Measurements from ENCODE around the gene HAPLN3. TPM values are rescaled to one million over a fixed set of nuclear protein-coding genes. Genes with fewer than 3 reads are reported as not detected.

Gene HAPLN3
- total RNA-seq, 2 experiments from 2014 or later = 103 to 105 TPM

- H3K36me3 Mint-ChIP-seq (ENCODE audit: low read depth) = no peaks in the 10 kb centered on the region
- CTCF ChIA-PET = interaction anchor here (1.9 kb wide), 1 partner anchor 30 kb away, joined by 4 read pairs; no protein-coding TSS in a partner anchor
- DNase-seq = no peak
- no peaks in the 10 kb centered on the region for H3K9me3 Mint-ChIP-seq
- no peak overlapping the region for H3K27ac Mint-ChIP-seq
- peaks cover 33% of the 10 kb centered on the region for H3K4me1 Mint-ChIP-seq (ENCODE audit: low read depth)
- intact Hi-C loops (cut with micrococcal nuclease) = no loop called here
- no peaks in the 10 kb centered on the region for H3K27me3 Mint-ChIP-seq (ENCODE audit: low read depth)
- H3K4me3 Mint-ChIP-seq = no peak overlapping the region
Observed at GRCh38 chr15:88908697-88909621, 13.6 kb upstream of the HAPLN3 start.

DNA sequence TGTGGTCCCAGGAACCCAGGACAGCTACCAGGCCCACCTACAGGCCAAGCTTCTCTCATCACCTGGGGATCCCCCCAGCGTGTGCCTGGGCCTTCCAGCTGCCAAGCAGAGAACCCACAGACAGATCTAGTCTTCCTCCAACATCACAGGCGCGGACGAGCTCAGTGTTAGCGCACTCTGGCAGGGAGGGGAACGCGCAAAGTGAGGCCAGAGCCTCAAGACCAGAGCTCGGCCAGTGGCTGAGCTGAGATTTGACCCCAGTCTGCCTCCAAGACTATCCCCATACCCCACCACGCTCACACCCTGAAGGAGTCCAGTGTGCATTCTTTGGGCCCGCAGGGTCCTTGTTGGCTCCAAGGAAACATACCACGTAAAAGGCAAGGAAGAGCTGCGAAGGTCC lies 12.8 kb upstream of the HAPLN3 start:
- Mint-ChIP-seq H3K36me3 (ENCODE audit: low read depth) (no peaks in the 10 kb centered on the region), H3K27ac (no peak overlapping the region), H3K9me3 (no peaks in the 10 kb centered on the region), H3K4me1 (ENCODE audit: low read depth) (peaks cover 35% of the 10 kb centered on the region), H3K4me3 (no peak overlapping the region), H3K27me3 (ENCODE audit: low read depth) (no peaks in the 10 kb centered on the region)
- DNase-seq = no peak
- CTCF ChIA-PET = interaction anchor here (1.9 kb wide), 1 partner anchor 29 kb away, joined by 4 read pairs; no protein-coding TSS in a partner anchor
- intact Hi-C loops (cut with micrococcal nuclease) = no loop called here

GRCh38 chr15:88907111-88907510 lies 11.8 kb upstream of the HAPLN3 start:
- H3K4me1 Mint-ChIP-seq (ENCODE audit: low read depth) = peaks cover 41% of the 10 kb centered on the region
- H3K27ac Mint-ChIP-seq = no peak overlapping the region
- no peak for DNase-seq
- CTCF ChIA-PET = no interaction called here
- H3K4me3 Mint-ChIP-seq = no peak overlapping the region
- intact Hi-C loops (cut with micrococcal nuclease) = no loop called here
- no peaks in the 10 kb centered on the region for H3K27me3 Mint-ChIP-seq (ENCODE audit: low read depth)
- H3K36me3 Mint-ChIP-seq (ENCODE audit: low read depth) = no peaks in the 10 kb centered on the region
- no peaks in the 10 kb centered on the region for H3K9me3 Mint-ChIP-seq

GRCh38 chr15:88906551-88906950 lies 11.2 kb upstream of the HAPLN3 start:
- Mint-ChIP-seq H3K27ac (no peak overlapping the region), H3K4me3 (no peak overlapping the region), H3K36me3 (ENCODE audit: low read depth) (no peaks in the 10 kb centered on the region), H3K9me3 (no peaks in the 10 kb centered on the region), H3K27me3 (ENCODE audit: low read depth) (no peaks in the 10 kb centered on the region), H3K4me1 (ENCODE audit: low read depth) (peaks cover 42% of the 10 kb centered on the region)
- intact Hi-C loops (cut with micrococcal nuclease) = no loop called here
- no peak for DNase-seq
- CTCF ChIA-PET = interaction anchor here (0.7 to 2.4 kb wide), 4 partner anchors 14 to 261 kb away, joined by 3 to 22 read pairs (median 8); no protein-coding TSS in a partner anchor

DNA sequence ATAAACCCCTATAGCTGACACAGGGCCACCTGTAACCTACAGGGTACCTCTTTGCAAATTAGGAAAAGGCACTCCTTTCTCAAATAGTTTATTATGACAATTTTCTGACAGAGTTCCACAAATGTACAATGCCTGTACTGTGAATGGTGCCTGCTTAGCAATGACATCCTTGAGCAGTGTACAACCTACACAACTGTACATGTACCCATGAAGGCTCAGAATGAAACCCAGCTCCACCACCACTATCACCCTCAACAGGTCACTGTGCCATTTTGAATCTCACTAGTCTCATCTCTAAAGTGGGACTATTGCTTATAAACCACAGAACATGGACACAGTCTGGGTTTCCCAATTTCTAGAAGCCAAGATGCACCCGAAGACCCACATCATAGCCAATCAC lies 10.8 kb upstream of the HAPLN3 start:
- CTCF ChIA-PET = interaction anchor here (0.7 to 2.7 kb wide), 10 partner anchors 14 to 339 kb away, joined by 3 to 28 read pairs (median 6); no protein-coding TSS in a partner anchor
- no peaks in the 10 kb centered on the region for H3K36me3 Mint-ChIP-seq (ENCODE audit: low read depth)
- intact Hi-C loops (cut with micrococcal nuclease) = no loop called here
- H3K27ac Mint-ChIP-seq = no peak overlapping the region
- peaks cover 41% of the 10 kb centered on the region for H3K4me1 Mint-ChIP-seq (ENCODE audit: low read depth)
- DNase-seq = no peak
- no peaks in the 10 kb centered on the region for H3K27me3 Mint-ChIP-seq (ENCODE audit: low read depth)
- H3K9me3 Mint-ChIP-seq = no peaks in the 10 kb centered on the region
- H3K4me3 Mint-ChIP-seq = no peak overlapping the region

DNA sequence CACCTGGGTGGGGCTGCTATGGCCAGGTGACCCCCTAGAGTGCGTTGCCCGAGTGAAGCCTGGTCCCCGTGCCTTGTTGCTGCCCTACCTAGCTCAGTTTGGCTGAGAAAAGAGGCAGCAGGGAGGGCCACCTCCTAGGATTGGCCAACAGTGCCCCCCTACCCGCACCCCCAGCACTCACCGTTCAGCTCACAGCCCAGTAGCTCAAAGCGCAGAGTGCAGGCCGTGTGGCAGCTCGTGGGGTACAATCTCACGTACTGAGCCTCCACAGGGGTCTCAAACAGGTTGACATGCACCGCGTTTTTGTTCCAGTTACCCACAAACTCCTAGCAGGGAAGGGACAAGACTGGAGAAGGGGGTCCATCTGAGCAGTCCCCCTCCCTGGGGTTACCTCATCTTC lies 10.2 kb upstream of the HAPLN3 start:
- no peaks in the 10 kb centered on the region for H3K9me3 Mint-ChIP-seq
- H3K27ac Mint-ChIP-seq = no peak overlapping the region
- intact Hi-C loops (cut with micrococcal nuclease) = loop anchor here (2.0 kb wide), 1 partner anchor 183 kb away; the partner anchor contains the start of gene ABHD2
- H3K4me1 Mint-ChIP-seq (ENCODE audit: low read depth) = peaks cover 40% of the 10 kb centered on the region
- no peak overlapping the region for H3K4me3 Mint-ChIP-seq
- H3K36me3 Mint-ChIP-seq (ENCODE audit: low read depth) = no peaks in the 10 kb centered on the region
- CTCF ChIA-PET = interaction anchor here (0.7 to 3.6 kb wide), 33 partner anchors 10 to 339 kb away, joined by 3 to 28 read pairs (median 6); partner anchors contain the start of genes HAPLN3 and MFGE8
- no peak for DNase-seq
- H3K27me3 Mint-ChIP-seq (ENCODE audit: low read depth) = no peaks in the 10 kb centered on the region

DNA sequence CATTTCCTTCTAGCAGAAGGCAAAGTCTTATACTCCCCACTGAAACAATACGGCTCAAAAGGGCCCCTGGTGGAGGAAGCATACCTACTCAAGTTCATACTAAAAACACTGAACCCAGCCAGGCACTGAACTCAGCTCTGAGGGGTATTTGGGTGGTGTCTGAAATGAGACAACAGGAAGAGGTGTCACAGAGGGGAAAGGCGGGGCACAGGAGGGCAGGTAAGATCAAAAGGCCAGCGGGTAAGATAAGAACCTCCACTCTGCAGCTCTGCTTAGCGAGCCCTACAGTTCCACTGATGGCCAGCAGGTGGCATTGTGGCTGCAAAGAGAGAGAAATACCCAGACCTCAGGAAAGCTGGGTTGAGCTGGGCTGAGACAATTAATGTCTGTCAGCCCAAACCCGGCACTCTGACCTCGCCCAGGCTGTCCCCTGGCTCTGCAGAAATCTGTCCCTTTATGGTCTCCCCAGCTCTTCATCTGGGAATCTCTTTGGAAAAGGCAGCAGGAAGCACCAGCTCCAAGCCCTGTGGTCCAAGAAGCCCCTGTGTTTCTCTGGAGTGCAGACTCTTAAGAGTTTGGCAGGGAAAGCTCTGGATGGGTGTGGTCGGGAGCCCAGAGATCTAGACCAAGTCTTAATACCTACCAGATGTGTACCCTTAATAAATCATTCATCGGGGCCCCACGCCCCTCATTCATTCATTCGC lies 9.4 kb upstream of the HAPLN3 start:
- intact Hi-C loops (cut with micrococcal nuclease) = loop anchor here (1.0 to 2.0 kb wide), 5 partner anchors 9 to 273 kb away; partner anchors contain the start of genes ABHD2 and MFGE8

GRCh38 chr15:88904257-88904623 lies 8.9 kb upstream of the HAPLN3 start:
- H3K9me3 Mint-ChIP-seq = no peaks in the 10 kb centered on the region
- H3K27me3 Mint-ChIP-seq (ENCODE audit: low read depth) = no peaks in the 10 kb centered on the region
- intact Hi-C loops (cut with micrococcal nuclease) = loop anchor here (1.0 to 2.0 kb wide), 5 partner anchors 9 to 273 kb away; partner anchors contain the start of genes ABHD2 and MFGE8
- no peak for DNase-seq
- CTCF ChIA-PET = interaction anchor here (0.7 to 3.6 kb wide), 38 partner anchors 9 to 340 kb away, joined by 3 to 28 read pairs (median 6); partner anchors contain the start of genes HAPLN3 and MFGE8
- H3K27ac Mint-ChIP-seq = peak overlapping the region; percentile 80
- peaks cover 40% of the 10 kb centered on the region for H3K4me1 Mint-ChIP-seq (ENCODE audit: low read depth)
- no peak overlapping the region for H3K4me3 Mint-ChIP-seq
- no peaks in the 10 kb centered on the region for H3K36me3 Mint-ChIP-seq (ENCODE audit: low read depth)

More for the DNA sequence above, 9.4 kb upstream of the HAPLN3 start:
- Mint-ChIP-seq H3K27me3 (ENCODE audit: low read depth) (no peaks in the 10 kb centered on the region), H3K36me3 (ENCODE audit: low read depth) (no peaks in the 10 kb centered on the region), H3K4me3 (no peak overlapping the region), H3K27ac (peak overlapping the region; percentile 80), H3K4me1 (ENCODE audit: low read depth) (peaks cover 40% of the 10 kb centered on the region), H3K9me3 (no peaks in the 10 kb centered on the region)
- peak; percentile 96 for DNase-seq
- CTCF ChIA-PET = interaction anchor here (0.6 to 3.6 kb wide), 50 partner anchors 10 to 448 kb away, joined by 3 to 28 read pairs (median 4); partner anchors contain the start of genes HAPLN3 and MFGE8

DNA sequence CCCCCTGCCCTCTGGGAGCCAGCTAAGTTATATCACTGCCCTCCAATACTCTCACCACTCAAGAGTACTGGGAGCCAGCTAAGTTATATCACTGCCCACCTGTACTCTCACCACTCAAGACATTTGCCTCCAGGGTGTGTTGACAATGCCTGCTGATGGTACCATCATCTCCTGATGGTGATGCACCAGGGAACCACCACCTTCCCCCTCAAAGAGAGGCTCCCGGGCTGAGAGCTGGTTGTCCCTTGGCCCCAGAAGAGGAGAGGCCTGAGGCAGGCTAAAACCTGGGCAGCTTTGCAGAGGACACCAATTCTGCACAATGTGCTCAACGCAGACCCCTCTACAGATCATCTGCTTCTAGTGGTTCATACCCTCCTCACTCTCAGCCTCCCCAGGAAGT lies 7.5 kb upstream of the HAPLN3 start:
- Mint-ChIP-seq H3K27me3 (ENCODE audit: low read depth) (no peaks in the 10 kb centered on the region), H3K4me3 (no peak overlapping the region), H3K36me3 (ENCODE audit: low read depth) (no peaks in the 10 kb centered on the region), H3K4me1 (ENCODE audit: low read depth) (peaks cover 39% of the 10 kb centered on the region), H3K27ac (no peak overlapping the region), H3K9me3 (no peaks in the 10 kb centered on the region)
- no peak for DNase-seq
- intact Hi-C loops (cut with micrococcal nuclease) = no loop called here
- CTCF ChIA-PET = interaction anchor here (0.6 to 3.6 kb wide), 9 partner anchors 8 to 270 kb away, joined by 3 to 24 read pairs (median 3); partner anchors contain the start of genes HAPLN3 and MFGE8

DNA sequence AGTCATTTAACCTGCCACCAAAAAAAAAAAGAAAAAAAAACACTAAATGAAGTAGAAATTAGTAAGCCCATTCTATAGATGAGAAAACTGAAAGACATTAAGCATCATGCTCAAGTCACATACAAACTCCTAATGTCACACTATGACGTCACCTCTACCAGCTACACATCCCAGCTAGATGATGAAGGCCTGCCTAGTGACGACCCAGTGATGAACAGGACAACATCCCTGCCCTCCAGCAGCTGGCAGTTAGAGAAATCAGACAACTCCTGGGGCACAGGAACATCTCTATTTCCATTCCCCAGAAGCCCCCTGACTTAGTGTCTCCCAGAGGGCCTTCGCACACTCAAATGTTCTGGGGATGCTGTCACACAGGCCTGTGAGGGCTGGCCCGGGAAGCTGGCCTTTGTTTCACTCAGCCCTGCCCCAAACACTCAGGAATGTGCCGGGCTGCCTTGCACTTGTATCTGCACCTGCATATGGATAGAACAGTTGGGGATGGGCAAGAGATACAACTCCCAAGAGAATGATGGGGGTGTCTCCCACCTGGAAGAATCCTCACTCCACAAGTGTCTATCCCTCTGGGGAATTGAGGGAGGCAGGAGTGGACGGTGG lies 7.0 kb upstream of the HAPLN3 start:
- Mint-ChIP-seq H3K4me3 (no peak overlapping the region), H3K27ac (no peak overlapping the region), H3K4me1 (ENCODE audit: low read depth) (peaks cover 44% of the 10 kb centered on the region), H3K27me3 (ENCODE audit: low read depth) (no peaks in the 10 kb centered on the region), H3K36me3 (ENCODE audit: low read depth) (no peaks in the 10 kb centered on the region), H3K9me3 (no peaks in the 10 kb centered on the region)
- intact Hi-C loops (cut with micrococcal nuclease) = no loop called here
- CTCF ChIA-PET = interaction anchor here (0.6 to 3.6 kb wide), 7 partner anchors 7 to 23 kb away, joined by 3 to 24 read pairs (median 7); partner anchors contain the start of genes HAPLN3 and MFGE8
- DNase-seq = no peak

GRCh38 chr15:88901508-88902220 lies 6.3 kb upstream of the HAPLN3 start:
- Mint-ChIP-seq H3K27ac (no peak overlapping the region), H3K9me3 (no peaks in the 10 kb centered on the region), H3K27me3 (ENCODE audit: low read depth) (no peaks in the 10 kb centered on the region), H3K4me3 (no peak overlapping the region), H3K36me3 (ENCODE audit: low read depth) (no peaks in the 10 kb centered on the region), H3K4me1 (ENCODE audit: low read depth) (peaks cover 50% of the 10 kb centered on the region)
- DNase-seq = no peak
- CTCF ChIA-PET = interaction anchor here (1.8 to 2.2 kb wide), 2 partner anchors 11 to 16 kb away, joined by 7 read pairs; partner anchors contain the start of gene MFGE8
- intact Hi-C loops (cut with micrococcal nuclease) = no loop called here
